ENCODE data around the gene SLC16A12. TPM values are rescaled to one million over a fixed set of nuclear protein-coding genes. Genes with fewer than 3 reads are reported as not detected.

Gene SLC16A12
- total RNA-seq, 1 experiment from 2014 or later = not detected

GRCh38 chr10:89426230-89426868 is 109.0 kb downstream of the SLC16A12 start:
- Histone ChIP-seq H3K4me2 (ENCODE audit: low read depth, low read length, poor library complexity, severe bottlenecking) (no peak overlapping the region), H2AFZ (ENCODE audit: low read length) (no peak overlapping the region), H3K9ac (ENCODE audit: low read length) (no peak overlapping the region), H4K20me1 (ENCODE audit: insufficient read depth, low read depth, low read length) (no peaks in the 10 kb centered on the region), H3K36me3 (ENCODE audit: insufficient read depth, low read length) (no peaks in the 10 kb centered on the region), H3K79me2 (ENCODE audit: low read length) (no peaks in the 10 kb centered on the region), H3K9me3 (ENCODE audit: low read length) (no peaks in the 10 kb centered on the region), H3K4me3 (ENCODE audit: low read length) (no peak overlapping the region), H3K9me2 (replicated peaks; ENCODE audit: insufficient read depth, low read length) (no peaks in the 10 kb centered on the region), H3K27me3 (ENCODE audit: low read length) (no peaks in the 10 kb centered on the region), H3K27ac (ENCODE audit: low read length) (no peak overlapping the region), H3K4me1 (ENCODE audit: low read length) (no peaks in the 10 kb centered on the region)
- peak; percentile 64 for DNase-seq

GRCh38 chr10:89425000-89425399 is 110.4 kb downstream of the SLC16A12 start:
- Histone ChIP-seq H3K27me3 (ENCODE audit: low read length) (no peaks in the 10 kb centered on the region), H3K9me2 (replicated peaks; ENCODE audit: insufficient read depth, low read length) (no peaks in the 10 kb centered on the region), H3K4me2 (ENCODE audit: low read depth, low read length, poor library complexity, severe bottlenecking) (no peak overlapping the region), H3K9me3 (ENCODE audit: low read length) (no peaks in the 10 kb centered on the region), H3K36me3 (ENCODE audit: insufficient read depth, low read length) (no peaks in the 10 kb centered on the region), H3K79me2 (ENCODE audit: low read length) (no peaks in the 10 kb centered on the region), H2AFZ (ENCODE audit: low read length) (no peak overlapping the region), H3K9ac (ENCODE audit: low read length) (no peak overlapping the region), H3K4me3 (ENCODE audit: low read length) (no peak overlapping the region), H3K4me1 (ENCODE audit: low read length) (no peaks in the 10 kb centered on the region), H3K27ac (ENCODE audit: low read length) (no peak overlapping the region), H4K20me1 (ENCODE audit: insufficient read depth, low read depth, low read length) (no peaks in the 10 kb centered on the region)
- no peak for DNase-seq

DNA sequence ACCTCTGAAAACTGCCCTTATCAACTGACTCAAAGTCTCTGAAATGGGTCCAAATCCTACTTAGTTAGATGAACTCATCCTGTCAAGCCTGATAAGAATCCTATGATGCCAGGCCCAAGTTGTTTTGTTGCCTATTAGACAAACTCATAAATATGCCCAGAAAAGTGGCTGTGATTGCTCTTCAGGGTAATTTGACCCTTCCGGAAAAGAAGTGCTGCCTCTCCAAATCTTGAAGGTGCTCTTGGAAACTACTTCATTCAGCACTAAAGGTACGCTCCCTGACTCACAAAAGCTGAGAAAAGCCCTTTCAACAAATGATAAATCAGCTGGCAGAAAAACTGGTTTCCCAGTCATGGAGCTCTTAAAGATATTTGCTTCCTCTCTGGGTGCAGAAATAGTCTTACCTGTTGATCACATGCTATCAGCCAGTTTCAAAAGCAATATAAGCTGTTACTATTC is 114.3 kb downstream of the SLC16A12 start:
- Histone ChIP-seq H3K4me3 (ENCODE audit: low read length) (no peak overlapping the region), H3K36me3 (ENCODE audit: insufficient read depth, low read length) (no peaks in the 10 kb centered on the region), H3K79me2 (ENCODE audit: low read length) (no peaks in the 10 kb centered on the region), H3K9ac (ENCODE audit: low read length) (no peak overlapping the region), H3K27me3 (ENCODE audit: low read length) (no peaks in the 10 kb centered on the region), H3K27ac (ENCODE audit: low read length) (no peak overlapping the region), H2AFZ (ENCODE audit: low read length) (no peak overlapping the region), H3K9me3 (ENCODE audit: low read length) (no peaks in the 10 kb centered on the region), H3K4me2 (ENCODE audit: low read depth, low read length, poor library complexity, severe bottlenecking) (no peak overlapping the region), H3K9me2 (replicated peaks; ENCODE audit: insufficient read depth, low read length) (no peaks in the 10 kb centered on the region), H3K4me1 (ENCODE audit: low read length) (no peaks in the 10 kb centered on the region), H4K20me1 (ENCODE audit: insufficient read depth, low read depth, low read length) (no peaks in the 10 kb centered on the region)
- no peak for DNase-seq

DNA sequence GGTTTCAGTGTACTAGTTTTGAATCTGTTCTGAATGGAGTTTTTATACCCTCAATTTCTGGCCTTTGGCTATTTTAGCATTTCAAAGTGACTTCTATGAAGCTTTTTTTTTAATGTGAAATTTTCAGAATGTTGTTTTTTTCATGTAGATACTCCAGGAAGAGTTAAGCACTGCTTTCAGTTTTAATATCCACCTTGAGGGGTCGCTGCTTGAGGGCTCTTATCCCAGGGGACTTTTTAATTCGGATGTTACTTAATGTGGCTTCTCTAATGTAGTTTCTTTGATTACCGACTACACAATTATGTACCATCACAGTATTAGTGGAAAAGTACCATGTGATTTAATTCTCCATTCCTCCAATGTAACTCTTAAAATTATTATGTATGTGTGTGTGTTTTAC is 115.8 kb downstream of the SLC16A12 start:
- no peaks in the 10 kb centered on the region for H4K20me1 ChIP-seq (ENCODE audit: insufficient read depth, low read depth, low read length)
- no peaks in the 10 kb centered on the region for H3K9me3 ChIP-seq (ENCODE audit: low read length)
- no peak overlapping the region for H2AFZ ChIP-seq (ENCODE audit: low read length)
- H3K9me2 ChIP-seq (replicated peaks; ENCODE audit: insufficient read depth, low read length) = no peaks in the 10 kb centered on the region
- H3K4me1 ChIP-seq (ENCODE audit: low read length) = no peaks in the 10 kb centered on the region
- H3K4me3 ChIP-seq (ENCODE audit: low read length) = no peak overlapping the region
- DNase-seq = peak; percentile 58
- no peaks in the 10 kb centered on the region for H3K27me3 ChIP-seq (ENCODE audit: low read length)
- H3K79me2 ChIP-seq (ENCODE audit: low read length) = no peaks in the 10 kb centered on the region
- no peak overlapping the region for H3K4me2 ChIP-seq (ENCODE audit: low read depth, low read length, poor library complexity, severe bottlenecking)
- H3K27ac ChIP-seq (ENCODE audit: low read length) = no peak overlapping the region
- no peaks in the 10 kb centered on the region for H3K36me3 ChIP-seq (ENCODE audit: insufficient read depth, low read length)
- no peak overlapping the region for H3K9ac ChIP-seq (ENCODE audit: low read length)

DNA sequence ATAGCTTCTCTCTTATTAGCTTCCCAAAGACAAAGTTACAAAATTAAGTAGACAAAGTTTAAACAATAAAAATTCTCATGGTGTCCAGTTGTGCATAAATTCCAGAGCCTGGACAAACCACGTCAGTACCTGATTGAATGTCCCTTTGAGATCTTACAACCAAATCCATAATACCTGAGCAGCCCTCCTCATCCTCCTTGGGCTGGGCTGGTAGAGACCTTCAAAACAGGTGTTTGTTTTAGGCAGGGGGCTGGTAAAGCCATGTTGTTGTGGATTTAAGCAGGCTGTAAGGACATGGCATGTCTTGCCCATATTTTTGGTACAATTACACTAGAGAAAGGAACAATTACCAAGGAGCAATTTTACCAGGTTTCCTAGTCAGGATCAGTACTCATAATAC is 118.9 kb downstream of the SLC16A12 start:
- Histone ChIP-seq H3K4me1 (ENCODE audit: low read length) (peaks cover 3% of the 10 kb centered on the region), H3K9me2 (replicated peaks; ENCODE audit: insufficient read depth, low read length) (no peaks in the 10 kb centered on the region), H3K27me3 (ENCODE audit: low read length) (no peaks in the 10 kb centered on the region), H3K9ac (ENCODE audit: low read length) (no peak overlapping the region), H4K20me1 (ENCODE audit: insufficient read depth, low read depth, low read length) (no peaks in the 10 kb centered on the region), H3K36me3 (ENCODE audit: insufficient read depth, low read length) (no peaks in the 10 kb centered on the region), H3K79me2 (ENCODE audit: low read length) (no peaks in the 10 kb centered on the region), H3K4me2 (ENCODE audit: low read depth, low read length, poor library complexity, severe bottlenecking) (no peak overlapping the region), H3K4me3 (ENCODE audit: low read length) (no peak overlapping the region), H2AFZ (ENCODE audit: low read length) (no peak overlapping the region), H3K9me3 (ENCODE audit: low read length) (no peaks in the 10 kb centered on the region), H3K27ac (ENCODE audit: low read length) (no peak overlapping the region)
- DNase-seq = no peak

- H3K9ac ChIP-seq (ENCODE audit: low read length) = peak overlapping the region; percentile 72
- H3K4me2 ChIP-seq (ENCODE audit: low read depth, low read length, poor library complexity, severe bottlenecking) = peak overlapping the region; percentile 77
- H4K20me1 ChIP-seq (ENCODE audit: insufficient read depth, low read depth, low read length) = no peaks in the 10 kb centered on the region
- H3K36me3 ChIP-seq (ENCODE audit: insufficient read depth, low read length) = no peaks in the 10 kb centered on the region
- DNase-seq = no peak
- no peaks in the 10 kb centered on the region for H3K9me2 ChIP-seq (replicated peaks; ENCODE audit: insufficient read depth, low read length)
- no peaks in the 10 kb centered on the region for H3K9me3 ChIP-seq (ENCODE audit: low read length)
- H2AFZ ChIP-seq (ENCODE audit: low read length) = peak overlapping the region; percentile 74
- no peak overlapping the region for H3K27ac ChIP-seq (ENCODE audit: low read length)
- H3K79me2 ChIP-seq (ENCODE audit: low read length) = no peaks in the 10 kb centered on the region
- H3K4me3 ChIP-seq (ENCODE audit: low read length) = peak overlapping the region; percentile 76
- no peaks in the 10 kb centered on the region for H3K27me3 ChIP-seq (ENCODE audit: low read length)
- H3K4me1 ChIP-seq (ENCODE audit: low read length) = peaks cover 3% of the 10 kb centered on the region
Measured at GRCh38 chr10:89414879-89415821, 120.2 kb downstream of the SLC16A12 start.

DNA sequence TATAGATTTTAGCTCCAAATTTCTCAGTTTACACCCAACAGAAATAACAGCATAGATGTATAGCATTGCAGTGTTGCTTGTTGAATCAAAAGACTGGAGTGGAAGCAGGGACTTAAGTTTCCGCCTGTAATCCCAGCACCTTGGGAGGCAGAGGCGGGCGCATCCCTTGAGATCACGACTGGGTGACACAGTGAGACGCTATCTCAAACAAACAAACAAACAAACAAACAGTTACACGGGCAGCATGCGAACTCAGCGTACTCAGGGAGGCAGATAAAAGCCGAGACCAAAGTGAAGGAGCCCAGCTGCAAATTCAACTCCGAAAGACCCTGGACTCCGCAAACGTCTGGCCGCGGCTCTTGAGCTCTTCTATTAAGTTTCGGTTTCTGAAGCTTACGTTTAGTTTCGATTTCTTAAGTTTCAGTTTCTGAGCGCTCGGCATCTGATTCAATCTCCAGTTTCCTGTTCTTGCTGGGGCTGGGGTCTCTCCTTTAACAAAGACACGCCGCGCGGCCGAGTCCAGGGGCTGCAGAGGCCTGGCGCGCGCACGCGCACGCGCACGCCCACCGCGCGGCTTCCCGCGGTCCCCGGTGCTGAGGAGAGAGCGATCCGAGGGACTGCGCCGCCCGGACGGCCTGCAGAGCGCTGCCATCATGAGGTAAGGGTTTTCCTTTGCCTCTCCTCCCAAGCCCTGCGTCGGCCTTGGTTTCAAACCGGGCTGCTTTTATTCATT is 121.1 kb downstream of the SLC16A12 start, which contains the start of gene IFIT5:
IFIT5 (plus strand) TSS at position 423 of the 733 bp plus-strand sequence; CDS start at position 654, 231 bp downstream.
- peak within 1 kb of the TSS; percentile 74 for H2AFZ ChIP-seq (ENCODE audit: low read length)
- H3K4me2 ChIP-seq (ENCODE audit: low read depth, low read length, poor library complexity, severe bottlenecking) = peak within 1 kb of the TSS; percentile 77
- no peaks in the 10 kb centered on the region for H3K36me3 ChIP-seq (ENCODE audit: insufficient read depth, low read length)
- H3K27ac ChIP-seq (ENCODE audit: low read length) = no peak within 1 kb of the TSS
- H3K27me3 ChIP-seq (ENCODE audit: low read length) = no peaks in the 10 kb centered on the region
- no peaks in the 10 kb centered on the region for H3K9me2 ChIP-seq (replicated peaks; ENCODE audit: insufficient read depth, low read length)
- DNase-seq = peak; percentile 71
- H4K20me1 ChIP-seq (ENCODE audit: insufficient read depth, low read depth, low read length) = no peaks in the 10 kb centered on the region
- no peaks in the 10 kb centered on the region for H3K9me3 ChIP-seq (ENCODE audit: low read length)
- peak within 1 kb of the TSS; percentile 76 for H3K4me3 ChIP-seq (ENCODE audit: low read length)
- H3K4me1 ChIP-seq (ENCODE audit: low read length) = peaks cover 3% of the 10 kb centered on the region
- peak within 1 kb of the TSS; percentile 72 for H3K9ac ChIP-seq (ENCODE audit: low read length)
- no peaks in the 10 kb centered on the region for H3K79me2 ChIP-seq (ENCODE audit: low read length)
